GM18502 (cell line): ENCODE results near the gene IL2.

Source experiments
- ATAC-seq: cut with Tn5 transposase; IDR thresholded peaks from one replicate; pipeline ENCODE4 v1.9.1; 2021; ENCODE audit warnings: mild to moderate bottlenecking; ENCODE audit not compliant: unreplicated experiment, poor library complexity

IL2 gene

DNA sequence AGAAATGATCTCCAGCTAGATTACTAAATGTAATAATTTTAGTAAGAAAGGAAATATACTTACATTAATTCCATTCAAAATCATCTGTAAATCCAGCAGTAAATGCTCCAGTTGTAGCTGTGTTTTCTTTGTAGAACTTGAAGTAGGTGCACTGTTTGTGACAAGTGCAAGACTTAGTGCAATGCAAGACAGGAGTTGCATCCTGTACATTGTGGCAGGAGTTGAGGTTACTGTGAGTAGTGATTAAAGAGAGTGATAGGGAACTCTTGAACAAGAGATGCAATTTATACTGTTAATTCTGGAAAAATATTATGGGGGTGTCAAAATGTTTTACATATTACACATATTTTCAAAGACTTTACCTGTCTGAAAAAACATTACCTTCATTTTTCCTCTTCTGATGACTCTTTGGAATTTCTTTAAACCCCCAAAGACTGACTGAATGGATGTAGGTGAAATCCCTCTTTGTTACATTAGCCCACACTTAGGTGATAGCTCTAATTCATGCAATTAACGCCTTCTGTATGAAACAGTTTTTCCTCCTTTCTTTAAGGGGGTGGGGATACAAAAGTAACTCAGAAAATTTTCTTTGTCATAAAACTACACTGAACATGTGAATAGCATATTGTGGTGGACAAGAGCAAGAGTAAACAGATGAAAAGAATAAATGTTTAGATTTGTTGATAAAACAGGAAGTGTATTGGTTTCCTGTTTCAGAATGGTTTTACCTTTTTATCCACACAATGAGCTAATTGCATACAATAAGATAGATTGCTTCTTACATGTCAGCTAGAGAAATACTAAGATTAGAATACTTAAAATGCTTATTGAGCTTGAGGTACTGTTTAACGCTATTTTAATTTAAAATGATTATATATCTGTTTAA lies at the start of gene IL2:
TSS of gene IL2 (minus strand) at position 495 of the 886 bp plus-strand sequence. CDS start at position 210, 285 bp downstream.
- ATAC-seq: no peak

DNA sequence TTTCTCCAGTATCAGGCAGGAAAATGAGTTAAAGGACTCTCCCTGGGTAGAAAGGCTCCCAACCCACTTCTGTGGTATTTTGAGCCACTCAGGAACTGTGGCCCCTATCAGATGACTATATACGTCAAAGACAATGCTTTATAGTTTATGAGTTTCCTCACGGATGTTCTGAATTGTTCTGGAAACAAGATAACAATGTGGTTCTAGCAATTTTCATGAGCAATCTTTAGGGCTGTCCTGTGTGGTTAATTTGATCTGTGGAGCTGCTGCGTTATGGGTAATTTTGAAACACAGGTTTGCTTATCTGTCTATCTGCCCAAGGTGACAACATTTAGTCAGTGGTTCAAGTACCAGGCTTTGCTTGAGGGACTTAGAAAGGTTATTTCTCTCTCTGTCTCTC lies 46.7 kb upstream of the IL2 start:
- ATAC-seq: no peak

DNA sequence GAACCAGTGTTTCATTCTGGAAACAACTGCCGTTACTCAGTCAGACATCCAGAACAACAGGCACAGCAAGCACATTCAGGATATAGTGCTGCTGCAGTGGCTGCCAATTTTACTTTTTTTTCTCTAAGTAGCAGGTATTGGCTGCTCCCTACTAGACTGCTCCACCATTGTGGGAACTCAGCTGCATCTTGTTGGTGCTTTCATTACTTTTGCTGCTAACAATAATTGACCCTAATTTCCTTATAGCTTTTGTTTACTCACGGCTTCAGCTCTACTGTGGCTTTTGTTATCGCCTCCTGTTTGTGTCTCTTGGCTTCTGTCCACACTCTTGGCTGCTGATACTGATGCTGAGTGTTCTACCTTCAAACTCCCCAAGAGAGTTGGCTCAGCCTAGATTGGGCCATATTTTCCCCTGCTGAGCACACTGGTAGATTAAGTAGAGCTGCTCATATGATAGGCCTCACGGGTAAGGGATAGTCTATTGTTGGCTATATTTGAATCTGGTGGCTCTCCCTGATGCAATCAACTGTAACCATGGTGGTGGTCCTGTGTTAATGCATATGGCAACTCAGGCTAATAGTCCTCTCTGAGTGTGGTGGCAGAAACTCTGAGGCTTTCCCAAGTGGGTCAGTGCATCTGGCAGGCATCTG lies 44.5 kb upstream of the IL2 start:
- no peak for ATAC-seq

DNA sequence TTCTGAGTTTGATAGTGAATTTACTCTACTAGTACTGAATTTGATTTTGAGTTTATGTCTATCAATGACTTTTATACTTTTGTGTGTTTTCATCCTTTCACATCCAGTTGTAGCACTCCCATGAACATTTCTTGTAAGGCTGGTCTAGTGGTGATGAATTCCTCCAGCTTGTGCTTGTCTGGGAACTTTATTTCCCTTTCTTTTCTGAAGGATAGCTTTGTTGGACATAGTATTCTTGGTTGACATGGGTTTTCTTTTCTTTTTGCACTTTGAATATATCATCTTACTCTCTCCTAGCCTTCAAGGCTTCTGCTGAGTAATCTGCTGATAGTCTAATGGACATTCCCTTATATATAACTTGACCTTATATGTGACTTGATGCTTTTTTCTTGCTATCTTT lies 32.5 kb upstream of the IL2 start:
- ATAC-seq: no peak

DNA sequence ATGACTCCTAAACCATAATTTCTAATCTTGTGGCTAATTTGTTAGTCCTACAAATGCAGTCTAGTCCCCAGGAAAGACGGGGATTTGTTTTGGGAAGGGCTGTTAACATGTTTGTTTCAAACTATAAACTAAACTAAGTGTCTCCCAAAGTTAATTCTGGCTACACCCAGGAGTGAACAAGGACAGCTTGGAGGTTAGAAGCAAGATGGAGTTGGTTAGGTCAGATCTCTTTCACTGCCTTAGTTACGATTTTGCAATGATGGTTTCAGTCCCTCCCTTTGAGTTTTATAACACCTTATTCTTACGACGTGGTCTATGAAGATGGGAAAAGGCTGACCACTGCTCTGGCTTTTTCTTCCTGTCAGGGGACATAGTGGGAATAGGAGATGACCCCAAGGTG lies 27.0 kb upstream of the IL2 start:
- ATAC-seq: no peak

DNA sequence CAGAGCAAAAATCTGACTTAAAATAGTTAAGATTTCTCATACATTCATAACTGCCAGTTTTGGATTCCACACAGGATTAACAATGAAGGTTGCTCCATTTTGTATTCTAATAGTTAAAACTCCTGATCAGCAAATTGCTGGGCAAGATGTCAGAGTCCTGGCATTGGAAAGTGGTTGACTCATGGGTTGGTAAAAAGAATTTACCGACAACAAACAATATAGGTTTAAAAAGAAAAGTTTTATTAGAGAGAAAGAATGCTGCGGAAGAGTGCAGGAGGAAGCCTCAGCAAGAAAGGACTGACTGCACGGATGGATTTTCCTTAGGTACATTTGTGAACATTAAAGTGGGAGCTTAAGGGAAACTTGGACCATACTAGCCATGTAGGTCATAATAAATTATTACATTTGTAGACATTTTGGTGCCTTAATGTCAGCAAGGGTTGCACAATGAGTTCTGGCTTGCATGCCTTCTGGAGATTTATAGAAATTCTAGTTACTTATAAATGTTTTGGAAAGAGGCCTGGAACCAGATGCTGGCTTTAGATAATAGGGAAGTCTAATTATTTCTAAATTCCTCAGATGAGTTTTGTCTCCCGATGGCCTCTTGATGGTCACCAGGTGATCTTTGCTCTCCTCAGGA lies 25.4 kb upstream of the IL2 start:
- no peak for ATAC-seq

DNA sequence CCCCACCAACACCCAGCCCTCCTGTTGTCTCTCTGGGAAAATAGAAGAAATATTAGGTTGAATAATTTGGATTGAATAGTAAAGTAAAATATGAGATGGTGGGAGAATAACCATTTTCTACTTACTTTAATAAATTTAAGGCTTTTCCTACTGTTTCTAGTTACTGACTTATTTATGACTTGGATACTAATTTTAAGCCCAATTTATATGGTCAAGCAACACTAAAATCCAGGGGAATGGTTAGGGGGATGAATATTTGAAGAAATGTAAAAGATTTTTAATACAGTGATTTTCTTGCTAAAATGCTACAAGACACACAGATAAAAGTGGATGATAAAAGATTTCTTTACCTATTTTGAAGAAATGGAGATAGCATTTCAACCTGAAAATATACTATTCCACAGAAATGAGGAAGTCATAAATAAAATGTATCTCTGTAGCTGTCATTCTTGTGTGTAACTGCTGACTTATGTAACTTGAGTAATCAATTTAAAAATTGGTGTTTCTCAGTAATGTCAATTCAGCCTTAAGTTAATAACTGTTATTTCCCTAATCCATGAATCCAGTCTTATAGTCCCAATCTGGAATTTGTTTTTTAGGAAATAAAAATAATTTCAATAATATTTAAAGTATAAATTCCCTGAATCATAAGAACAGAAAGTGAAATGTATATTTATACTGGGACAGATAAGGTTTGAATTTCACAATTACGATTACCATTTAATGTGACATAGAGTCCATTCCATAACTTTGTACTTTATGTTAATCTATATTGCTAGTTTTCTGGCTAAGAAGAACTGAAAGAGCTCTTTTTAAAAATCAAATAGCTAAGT lies 24.3 kb upstream of the IL2 start:
- ATAC-seq: no peak

DNA sequence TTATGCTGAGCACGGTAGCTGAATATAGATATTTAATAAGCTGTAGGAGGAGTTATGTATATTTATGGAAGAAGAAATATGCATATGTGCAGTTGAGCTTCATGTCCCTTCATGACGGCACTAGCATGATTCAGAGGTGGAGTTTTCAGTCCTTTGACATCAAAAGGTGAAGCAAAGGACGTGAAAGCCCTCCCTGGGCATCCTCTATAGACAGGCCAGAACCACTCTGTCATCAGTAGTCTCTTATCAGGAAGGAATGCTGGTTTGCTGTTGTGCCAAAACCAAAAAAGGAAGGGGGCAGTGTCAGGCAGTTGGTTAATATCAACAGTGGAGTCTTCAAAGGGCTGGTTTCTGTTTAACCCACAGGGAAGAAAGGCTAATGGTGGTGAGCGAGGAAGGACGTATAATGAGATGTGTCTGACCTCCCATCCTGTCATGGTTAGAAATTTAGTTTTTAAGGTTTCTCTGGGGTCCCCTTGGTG lies 23.5 kb upstream of the IL2 start:
- no peak for ATAC-seq

DNA sequence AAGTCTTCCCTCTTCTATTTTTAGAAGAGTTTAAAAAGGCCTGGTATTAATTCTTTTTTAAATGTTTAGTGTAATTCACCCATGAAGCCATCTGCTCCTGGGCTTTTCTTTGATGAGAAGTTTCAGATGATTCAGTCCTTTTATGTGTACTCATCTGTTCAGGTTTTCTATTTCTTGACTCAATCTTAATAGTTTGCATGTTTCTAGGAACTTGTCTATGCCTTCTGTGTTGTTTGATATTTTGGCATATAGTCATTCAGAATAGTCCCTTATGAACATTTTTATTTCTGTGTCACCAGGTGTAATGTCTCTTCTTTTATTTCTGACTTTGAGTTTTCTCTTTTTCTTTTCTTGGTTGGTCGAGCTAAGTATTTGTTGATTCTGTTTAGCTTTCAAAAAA lies 20.2 kb upstream of the IL2 start:
- ATAC-seq: no peak

DNA sequence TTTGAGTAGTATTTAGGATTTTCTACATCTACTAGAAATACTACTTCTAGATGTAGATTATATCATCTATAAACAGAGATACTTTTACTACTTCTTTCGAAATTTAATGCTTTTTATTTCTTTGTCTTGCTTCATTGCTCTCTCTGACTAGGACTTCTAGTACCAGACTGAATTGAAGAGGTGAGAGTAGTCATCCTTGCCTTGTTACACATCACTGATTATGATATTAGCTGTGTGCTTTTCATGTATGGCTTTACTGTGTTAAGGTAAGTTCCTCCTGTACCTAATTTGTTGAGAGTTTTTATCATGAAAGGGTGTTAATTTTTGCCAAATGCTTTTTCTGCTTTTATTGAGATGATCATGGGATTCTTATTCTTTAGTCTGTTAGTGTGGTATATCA lies 19.6 kb upstream of the IL2 start:
- ATAC-seq: no peak

DNA sequence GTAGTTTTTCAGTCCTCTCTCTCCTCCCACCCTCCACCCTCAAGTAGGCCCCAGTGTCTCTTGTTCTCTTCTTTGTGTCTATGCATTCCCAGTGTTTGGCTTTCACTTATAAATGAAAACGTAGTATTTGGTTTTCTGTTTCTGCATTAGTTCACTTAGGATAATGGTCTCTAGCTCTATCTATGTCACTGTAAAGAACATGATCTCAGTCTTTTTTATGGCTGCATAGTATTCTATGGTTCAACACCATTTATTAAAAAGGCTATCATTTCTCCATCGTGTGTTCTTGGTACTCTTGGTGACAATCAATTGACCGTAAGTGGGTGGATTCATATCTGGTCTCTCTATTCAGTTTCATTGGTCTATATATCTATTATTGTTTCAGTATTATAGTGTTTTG lies 18.7 kb upstream of the IL2 start:
- ATAC-seq: no peak

DNA sequence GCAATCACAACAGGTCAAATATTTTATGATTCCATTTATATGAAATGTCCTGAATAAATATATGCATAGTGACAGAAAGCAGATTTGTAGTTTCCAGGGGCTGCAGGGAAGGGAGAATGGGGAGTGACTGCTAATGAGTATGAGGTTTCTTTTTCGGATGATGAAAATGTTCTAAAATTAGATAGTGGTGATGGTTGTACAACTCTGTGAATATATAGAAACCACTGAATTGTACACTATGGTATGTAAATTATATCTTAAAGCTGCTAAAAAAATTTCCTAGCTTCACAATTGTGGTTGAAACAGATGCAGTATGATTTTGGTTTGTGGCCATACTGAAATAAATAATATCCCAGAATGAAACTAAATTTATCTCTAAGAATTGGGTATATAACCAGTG lies 12.9 kb upstream of the IL2 start:
- ATAC-seq: no peak

DNA sequence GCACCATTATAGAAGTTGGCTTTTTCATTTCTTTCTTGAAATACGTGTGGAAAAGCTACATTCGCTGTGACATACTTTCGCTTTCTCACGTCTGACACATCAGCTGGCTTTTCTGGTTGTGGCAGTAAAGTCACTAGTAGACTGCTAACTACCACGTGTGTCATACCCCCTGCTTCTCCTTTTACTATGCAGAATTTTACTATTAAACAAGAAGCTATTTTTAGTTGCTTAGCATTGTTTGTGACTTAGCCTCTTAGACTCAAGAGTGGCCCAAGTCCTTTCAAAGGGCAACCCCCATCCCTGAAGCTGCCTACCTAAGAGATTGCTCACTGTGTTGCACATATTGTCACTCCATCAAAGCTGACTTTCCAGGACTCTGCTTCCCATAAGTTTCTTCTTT lies 2.1 kb upstream of the IL2 start:
- peak; percentile 87 for ATAC-seq

DNA sequence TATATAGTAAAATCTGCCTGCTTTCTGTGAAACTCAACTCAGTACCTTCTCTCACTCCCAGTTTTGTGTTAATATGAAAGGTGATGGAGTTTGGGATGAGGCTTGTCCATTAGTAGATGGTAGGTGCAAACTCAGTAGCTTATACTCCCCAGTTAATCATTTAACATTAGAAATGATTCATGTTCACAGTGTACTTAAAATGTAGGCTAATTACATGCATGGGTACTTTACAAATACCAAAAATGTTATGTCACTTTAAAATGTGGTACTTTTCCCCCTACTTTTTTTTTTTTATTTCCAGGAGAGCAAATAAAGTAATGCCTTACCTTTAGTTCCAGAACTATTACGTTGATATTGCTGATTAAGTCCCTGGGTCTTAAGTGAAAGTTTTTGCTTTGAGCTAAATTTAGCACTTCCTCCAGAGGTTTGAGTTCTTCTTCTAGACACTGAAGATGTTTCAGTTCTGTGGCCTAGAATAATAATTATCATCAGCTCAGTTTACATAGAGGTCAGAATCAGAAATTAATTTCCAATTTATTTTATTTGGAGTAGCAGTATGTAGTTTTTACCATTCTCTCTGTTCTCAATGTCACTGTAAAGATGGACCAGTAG lies 3.0 kb downstream of the IL2 start:
- ATAC-seq: no peak

DNA sequence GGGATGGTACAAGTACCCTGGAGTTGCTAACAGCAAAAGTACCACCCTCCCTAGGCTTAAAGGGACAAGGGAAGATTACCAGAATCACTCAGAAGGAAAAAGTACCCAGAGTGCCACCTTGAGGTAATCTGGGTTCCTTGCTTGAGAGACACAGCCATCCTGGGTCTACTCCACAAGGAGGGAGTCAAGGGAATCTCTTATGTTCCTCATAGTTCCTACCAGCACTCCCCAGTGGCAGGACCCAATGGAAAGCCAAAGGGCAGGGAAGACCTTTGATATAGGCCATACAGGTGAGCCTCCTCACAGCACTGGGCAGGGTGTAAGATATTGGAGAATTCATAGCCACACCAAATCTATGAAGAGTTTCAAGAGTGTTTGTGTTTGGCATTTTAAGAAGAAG lies 5.7 kb downstream of the IL2 start:
- no peak for ATAC-seq

DNA sequence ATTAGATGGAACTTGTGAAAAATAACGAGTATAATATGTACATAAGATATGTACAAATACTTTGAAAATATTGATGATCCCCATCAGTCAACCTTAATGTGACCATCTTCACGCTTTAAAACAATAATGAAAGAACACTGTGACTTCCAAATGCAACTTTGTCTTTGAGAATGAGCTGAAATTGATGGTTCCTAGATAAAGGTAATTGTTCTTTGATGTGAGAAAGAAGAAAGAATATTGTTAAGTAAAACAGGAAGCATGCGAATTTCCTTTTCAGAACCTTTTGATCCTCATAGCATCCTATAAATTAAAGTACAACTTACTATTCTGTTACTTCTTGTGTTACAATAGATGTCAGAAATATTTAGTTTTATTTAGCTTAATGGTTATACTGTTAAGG lies 22.2 kb downstream of the IL2 start:
- ATAC-seq: no peak

DNA sequence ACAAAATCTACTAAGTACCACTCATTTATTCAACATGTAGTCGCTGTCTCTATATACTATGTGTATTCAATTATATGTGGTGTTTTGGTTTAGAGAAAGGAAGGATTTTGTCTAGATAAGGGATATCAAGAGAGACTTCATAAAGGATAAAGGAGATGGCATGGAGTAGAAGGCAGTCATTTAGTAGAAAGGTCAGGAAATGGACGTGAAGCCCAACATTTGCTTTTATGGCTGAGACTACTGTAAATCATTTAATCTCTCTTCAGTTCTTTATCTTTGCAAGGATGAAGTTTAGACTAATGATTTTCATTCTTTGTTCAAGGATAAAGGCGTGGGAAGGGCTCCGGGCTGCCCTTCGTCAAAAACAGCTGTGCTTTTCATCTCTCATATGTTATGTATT lies 25.2 kb downstream of the IL2 start:
- ATAC-seq: no peak

DNA sequence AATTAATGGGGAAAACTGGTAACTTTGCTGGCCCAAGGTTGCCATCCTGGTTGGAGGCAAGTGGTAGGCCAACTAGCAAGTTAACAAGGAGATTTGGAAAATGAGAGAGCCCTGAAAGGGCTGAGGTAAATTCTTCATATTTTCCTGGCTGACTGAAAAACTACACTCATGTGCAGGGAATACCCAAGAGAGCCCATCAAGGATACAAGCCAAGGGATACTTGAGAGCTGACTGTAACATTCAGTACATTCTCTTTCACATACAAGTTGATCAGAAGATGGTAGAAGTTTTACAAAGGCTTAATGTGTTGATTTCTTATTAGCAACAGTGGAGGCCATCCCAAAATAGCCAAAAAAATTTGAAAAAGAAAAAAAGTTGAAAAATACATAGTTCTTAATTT lies 33.3 kb downstream of the IL2 start:
- ATAC-seq: no peak

DNA sequence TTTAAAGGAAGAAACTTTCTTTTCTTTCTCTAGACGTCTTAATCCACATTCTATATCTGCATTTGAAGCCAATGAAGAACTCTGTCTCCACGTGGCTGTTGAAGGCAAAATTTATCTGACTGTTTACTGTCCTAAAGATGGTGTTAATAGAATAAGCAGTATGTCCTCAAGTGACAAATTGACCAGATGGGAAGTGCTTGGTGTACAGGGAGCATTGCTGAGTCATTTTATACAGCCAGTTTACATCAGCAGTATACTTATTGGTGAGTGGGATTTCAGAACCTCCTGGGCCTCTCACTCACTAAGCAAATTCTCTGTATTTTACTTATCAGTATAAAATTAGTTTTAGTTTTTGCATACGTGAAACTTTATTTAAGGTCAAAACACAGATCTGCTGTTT lies 44.0 kb downstream of the IL2 start:
- ATAC-seq: no peak

DNA sequence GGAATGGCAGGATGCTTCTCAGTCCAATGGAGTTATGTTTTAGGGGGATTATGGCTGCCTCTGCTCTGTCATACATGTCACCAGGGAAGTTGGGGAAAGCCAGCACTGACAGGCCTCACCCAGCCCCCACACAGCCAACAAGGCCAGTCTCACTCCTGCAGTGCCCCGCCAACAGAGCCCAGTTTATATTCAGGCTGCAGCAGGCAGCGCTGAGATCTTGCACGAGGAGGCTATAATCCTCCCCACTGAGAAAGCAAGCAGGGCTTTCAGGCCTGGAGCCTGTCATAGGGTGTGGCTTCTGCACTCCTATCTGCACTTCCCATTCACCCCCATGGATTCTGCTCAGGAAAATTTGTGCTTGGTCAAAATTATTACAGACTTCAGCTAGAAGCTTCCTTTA lies 52.7 kb downstream of the IL2 start:
- no peak for ATAC-seq
